HG03565 (cell line): ENCODE measurements around the gene BOC.

Experiments
- ATAC-seq: cut with Tn5 transposase; IDR thresholded peaks from one replicate; pipeline ENCODE4 v1.9.1; 2021; ENCODE audit warnings: mild to moderate bottlenecking, moderate library complexity; ENCODE audit not compliant: unreplicated experiment

BOC gene

GRCh38 chr3:113249111-113249510 is 37.8 kb downstream of the BOC start:
- ATAC-seq, result no peak

- ATAC-seq, result no peak
Observed at GRCh38 chr3:113249601-113250000, 38.2 kb downstream of the BOC start.

- ATAC-seq, result no peak
Observed at GRCh38 chr3:113250566-113250965, 39.2 kb downstream of the BOC start.

- ATAC-seq, result no peak
Observed at GRCh38 chr3:113251817-113252216, 40.5 kb downstream of the BOC start.

- no peak for ATAC-seq
Observed at GRCh38 chr3:113252553-113252952, 41.2 kb downstream of the BOC start.

GRCh38 chr3:113253702-113254101 is 42.3 kb downstream of the BOC start:
- no peak for ATAC-seq

- no peak for ATAC-seq
Observed at GRCh38 chr3:113254171-113254947, 43.0 kb downstream of the BOC start.

GRCh38 chr3:113255100-113255853 is 43.9 kb downstream of the BOC start:
- ATAC-seq, result no peak

- no peak for ATAC-seq
Observed at GRCh38 chr3:113255854-113256615, 44.7 kb downstream of the BOC start.

- no peak for ATAC-seq
Observed at GRCh38 chr3:113258361-113258760, 47.0 kb downstream of the BOC start.

- no peak for ATAC-seq
Observed at GRCh38 chr3:113259196-113259595, 47.8 kb downstream of the BOC start.

- ATAC-seq, result no peak
Observed at GRCh38 chr3:113261063-113261625, 49.8 kb downstream of the BOC start.

- no peak for ATAC-seq
Observed at GRCh38 chr3:113261626-113262303, 50.4 kb downstream of the BOC start.

GRCh38 chr3:113262304-113262665 is 50.9 kb downstream of the BOC start:
- no peak for ATAC-seq

GRCh38 chr3:113263020-113263419 is 51.7 kb downstream of the BOC start:
- no peak for ATAC-seq

- ATAC-seq, result no peak
Observed at GRCh38 chr3:113263778-113264177, 52.4 kb downstream of the BOC start.

GRCh38 chr3:113264283-113265131 is 53.1 kb downstream of the BOC start:
- ATAC-seq, result no peak

GRCh38 chr3:113265231-113265630 is 53.9 kb downstream of the BOC start:
- no peak for ATAC-seq

- ATAC-seq, result no peak
Observed at GRCh38 chr3:113266738-113267137, 55.4 kb downstream of the BOC start.

GRCh38 chr3:113268311-113268710 is 57.0 kb downstream of the BOC start:
- ATAC-seq, result no peak
